GM08714 (cell line): ENCODE data around the gene ADK.
"Not testable (repeated sequence)": the region's sequence is repeated elsewhere in the genome, so short reads cannot be mapped to it uniquely, and the experiment has no call there.

Source experiments
- H3K4me3 ChIP-seq: fragments of 200-500 bp; sonication (Bioruptor generic); 2 replicates; pipeline ENCODE4 v1.5.1; 2014; ENCODE audit warnings: mild to moderate bottlenecking, low read length, inconsistent platforms
- ZNF274 ChIP-seq: IDR thresholded peaks from 2 replicates; pipeline ENCODE4 v1.6.1; 2012; ENCODE audit warnings: mild to moderate bottlenecking, low read depth, low read length

The ADK gene

DNA sequence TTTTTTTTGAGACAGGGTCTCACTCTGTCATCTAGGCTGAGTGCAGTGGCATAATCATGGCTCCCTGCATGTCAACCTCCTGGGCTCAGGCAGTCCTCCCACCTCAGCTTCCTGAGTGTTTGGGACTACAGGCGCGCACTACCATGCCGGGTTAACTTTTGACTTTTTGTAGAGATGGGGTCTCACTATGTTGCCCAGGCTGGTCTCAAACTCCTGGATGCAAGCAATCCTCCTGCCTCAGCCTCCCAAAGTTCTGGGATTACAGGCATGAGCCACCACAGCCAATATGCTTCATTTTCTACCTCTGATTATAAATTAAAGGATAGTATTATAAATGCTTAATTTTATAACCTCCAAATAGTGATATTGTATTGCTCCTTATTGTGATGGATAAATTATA, 121.3 kb downstream of the ADK start:
- H3K4me3 ChIP-seq = no peak overlapping the region
- no peak for TF ChIP-seq ZNF274

DNA sequence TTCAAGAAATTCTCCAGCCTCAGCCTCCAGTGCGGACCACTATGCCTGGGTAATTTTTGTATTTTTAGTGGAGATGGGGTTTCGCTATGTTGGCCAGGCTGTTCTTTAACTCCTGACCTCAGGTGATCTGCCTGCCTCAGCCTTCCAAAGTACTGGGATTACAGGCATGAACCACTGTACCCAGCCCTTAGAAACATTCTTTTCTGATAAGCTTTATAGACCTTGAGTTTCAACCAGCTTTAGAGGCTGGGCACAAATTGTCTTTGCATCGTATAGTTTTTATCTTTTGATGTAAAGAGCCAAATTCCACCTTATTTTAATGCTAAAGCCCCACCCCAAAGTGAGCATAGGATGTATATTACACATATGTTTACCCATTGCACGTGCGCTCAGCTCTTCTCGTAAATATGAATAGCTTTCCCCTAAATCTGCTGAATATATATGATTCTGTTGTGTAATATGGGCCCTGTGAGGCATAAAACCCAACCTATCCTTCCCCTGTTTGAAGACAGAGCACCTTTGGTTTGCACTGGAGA, 124.8 kb downstream of the ADK start:
- no peak for TF ChIP-seq ZNF274
- H3K4me3 ChIP-seq = no peak overlapping the region

DNA sequence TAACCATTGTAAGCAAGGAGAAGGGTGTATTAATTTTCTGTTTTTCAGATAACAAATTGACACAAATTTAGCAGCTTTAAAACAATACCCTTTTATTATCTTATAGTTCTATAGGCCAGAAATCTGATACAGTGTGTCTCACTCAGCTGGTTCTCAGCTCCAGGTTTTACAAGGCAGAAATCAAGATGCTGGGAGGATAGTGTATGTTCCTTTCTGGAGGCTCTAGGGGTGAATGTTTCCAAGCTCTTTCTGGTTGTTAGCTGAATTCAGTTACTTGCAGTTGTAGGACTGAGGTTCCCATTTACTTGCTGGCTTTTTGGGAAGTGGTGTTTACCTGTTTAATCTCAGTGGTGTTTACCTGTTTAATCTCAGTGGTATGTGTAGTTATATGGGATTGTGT, 125.4 kb downstream of the ADK start:
- no peak for TF ChIP-seq ZNF274
- no peak overlapping the region for H3K4me3 ChIP-seq

DNA sequence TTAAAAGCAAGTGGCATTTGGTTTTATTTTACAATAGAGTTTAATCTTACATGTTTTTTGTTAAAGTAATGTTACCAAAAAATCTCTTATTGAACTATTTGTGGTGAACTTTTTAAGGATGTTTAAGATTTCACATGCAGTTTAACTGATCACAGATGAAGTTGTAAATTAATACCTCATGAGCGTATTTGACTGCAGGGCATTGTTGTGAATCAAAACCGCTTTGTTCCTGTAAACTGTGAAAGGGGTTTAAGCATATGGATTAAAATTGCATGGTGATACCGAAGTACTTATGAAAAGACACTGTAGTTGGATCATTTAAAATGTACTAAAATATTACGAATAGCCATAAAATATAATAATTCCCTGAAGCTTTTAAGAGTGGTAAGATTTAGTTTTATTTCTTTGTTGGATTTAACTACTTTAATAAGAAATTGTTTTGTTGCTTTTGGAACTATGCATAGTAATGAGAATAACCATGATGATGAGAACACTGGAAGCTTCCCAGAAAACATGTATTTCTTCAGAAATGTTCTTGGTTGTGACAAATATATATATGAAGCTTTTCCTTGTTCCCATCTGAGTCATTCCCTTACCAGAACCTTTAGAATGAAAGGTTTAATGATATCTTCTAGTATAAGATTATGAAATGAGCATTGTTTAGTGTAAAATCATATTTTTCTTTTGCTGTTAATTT, 131.3 kb downstream of the ADK start:
- no peak for TF ChIP-seq ZNF274
- H3K4me3 ChIP-seq = no peak overlapping the region

DNA sequence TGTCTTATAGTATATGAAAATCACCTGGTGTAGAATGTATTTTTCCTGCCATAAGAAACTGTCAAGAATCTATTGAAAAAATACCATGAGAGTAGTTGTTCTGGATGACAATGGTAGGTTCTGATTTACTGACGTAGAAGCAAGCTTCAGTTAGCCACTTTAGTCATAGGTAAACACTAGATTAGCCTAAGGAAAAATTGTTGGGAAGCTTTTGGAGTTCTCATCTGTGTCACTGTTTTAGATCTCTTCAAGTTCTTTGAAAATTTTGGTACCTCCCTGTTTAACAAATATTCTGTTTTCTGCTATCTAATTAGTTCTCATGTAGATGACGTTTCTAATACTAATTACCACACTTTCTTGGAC, 131.8 kb downstream of the ADK start:
- TF ChIP-seq ZNF274 = no peak
- H3K4me3 ChIP-seq = no peak overlapping the region

DNA sequence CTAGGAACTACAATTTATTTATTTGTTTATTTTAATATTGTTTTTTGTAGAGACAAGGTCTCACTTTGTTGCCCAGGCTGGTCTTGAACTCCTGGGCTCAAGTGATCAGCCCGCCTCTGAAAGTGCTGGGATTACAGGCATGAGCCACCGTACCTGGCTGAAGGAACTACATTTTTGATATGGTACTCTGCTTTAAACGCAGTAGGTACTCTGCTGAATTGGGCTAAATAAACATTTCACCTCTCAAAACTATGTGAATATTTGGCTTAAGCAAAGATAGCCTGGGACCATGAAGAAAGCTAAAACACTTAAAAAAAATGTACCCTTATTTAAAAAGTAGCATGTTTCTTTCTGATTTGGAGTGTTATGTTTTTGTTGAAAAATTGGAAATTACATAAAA, 138.2 kb downstream of the ADK start:
- no peak overlapping the region for H3K4me3 ChIP-seq
- no peak for TF ChIP-seq ZNF274

DNA sequence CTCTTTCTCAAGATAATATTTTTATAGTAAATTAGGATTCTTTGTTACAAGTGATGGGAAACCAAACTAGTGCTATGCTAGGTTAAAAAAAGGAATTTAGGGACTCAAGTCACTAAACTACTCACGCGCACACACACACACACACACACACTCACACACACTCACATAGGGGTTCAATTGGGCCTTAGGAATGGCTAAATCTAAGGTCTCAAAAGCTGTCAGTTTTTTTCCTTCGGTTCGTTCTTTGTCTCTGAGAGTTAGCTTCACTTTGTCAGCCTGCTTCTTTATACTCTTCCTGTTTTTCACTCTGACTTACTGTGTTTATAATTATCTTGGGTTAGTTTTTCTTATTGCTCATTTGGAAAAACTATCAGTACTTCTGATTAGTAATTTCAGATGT, 138.9 kb downstream of the ADK start:
- H3K4me3 ChIP-seq = no peak overlapping the region
- TF ChIP-seq ZNF274 = no peak

DNA sequence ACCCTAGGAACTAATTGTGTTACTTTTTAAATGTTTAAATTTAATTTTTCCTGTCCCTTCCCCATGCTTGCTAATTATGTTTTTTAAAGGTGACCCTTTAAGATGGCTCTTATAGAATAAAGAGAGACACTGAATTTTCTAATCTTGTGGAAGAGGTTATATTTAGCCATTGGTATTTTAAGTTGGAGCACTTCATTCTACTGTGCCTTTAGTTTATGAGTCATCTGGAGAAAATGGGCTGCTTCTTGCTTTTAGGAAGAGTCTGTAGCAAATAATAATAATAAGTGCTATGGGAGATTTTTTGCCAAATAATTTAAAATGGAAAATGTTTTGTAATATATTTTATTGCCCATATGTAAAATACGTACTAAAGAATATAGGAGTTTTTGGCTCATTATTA, 139.7 kb downstream of the ADK start:
- H3K4me3 ChIP-seq = no peak overlapping the region
- TF ChIP-seq ZNF274 = no peak

DNA sequence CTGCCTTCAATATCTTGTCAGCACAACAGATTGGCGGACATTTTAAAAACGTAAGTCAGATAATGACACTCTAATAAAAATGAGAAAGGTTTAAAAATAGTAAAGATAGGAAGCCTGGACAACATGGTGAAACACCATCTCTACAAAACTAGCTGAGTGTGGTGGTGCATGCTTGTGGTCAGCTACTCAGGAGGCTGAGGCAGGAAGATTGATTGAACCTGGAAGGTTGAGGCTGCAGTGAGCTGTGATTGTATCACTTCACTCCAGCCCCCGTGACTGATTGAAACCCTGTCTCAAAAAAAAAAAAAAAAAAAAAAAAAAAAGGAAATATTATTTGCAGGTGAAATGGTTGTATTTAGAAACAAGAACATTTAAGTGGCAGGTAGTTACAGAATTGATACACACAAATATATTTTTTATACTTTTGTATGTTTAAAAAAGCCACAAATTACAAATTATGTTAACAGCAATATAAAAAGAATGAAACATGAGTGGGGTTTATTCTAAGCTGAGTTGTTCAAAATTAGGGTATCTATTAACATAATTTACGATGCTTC, 141.9 kb downstream of the ADK start:
- H3K4me3 ChIP-seq = no peak overlapping the region
- no peak for TF ChIP-seq ZNF274

DNA sequence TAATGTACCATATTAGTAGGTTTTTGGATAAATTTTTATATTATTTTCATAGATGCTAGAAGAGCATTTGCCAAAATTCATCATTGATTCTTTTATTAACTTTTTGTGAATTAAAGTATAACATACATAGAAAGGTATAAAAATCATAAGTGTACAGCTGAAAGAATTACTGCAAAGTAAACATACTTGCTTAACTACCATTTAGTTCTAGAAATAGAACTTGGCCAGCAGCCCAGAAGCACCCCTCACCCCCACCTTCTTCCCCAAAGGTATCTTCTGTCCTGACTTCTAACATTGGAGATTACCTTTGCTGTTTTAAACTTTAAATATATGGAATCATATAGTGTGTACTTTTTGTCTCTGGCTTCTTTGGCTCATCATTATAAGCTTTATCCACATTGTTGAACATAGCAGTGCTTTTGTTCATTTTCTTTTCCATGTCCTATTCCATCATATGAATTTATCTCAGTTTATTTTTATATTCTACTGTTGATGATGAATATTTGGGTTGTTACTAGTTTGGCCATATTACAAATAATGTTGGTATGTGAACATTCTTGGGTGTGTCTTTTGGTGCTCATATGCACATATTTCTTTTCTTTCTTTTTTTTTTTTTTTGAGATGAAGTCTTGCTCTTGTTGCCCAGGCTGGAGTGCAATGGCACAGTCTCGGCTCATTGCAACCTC, 142.8 kb downstream of the ADK start:
- no peak overlapping the region for H3K4me3 ChIP-seq
- no peak for TF ChIP-seq ZNF274

DNA sequence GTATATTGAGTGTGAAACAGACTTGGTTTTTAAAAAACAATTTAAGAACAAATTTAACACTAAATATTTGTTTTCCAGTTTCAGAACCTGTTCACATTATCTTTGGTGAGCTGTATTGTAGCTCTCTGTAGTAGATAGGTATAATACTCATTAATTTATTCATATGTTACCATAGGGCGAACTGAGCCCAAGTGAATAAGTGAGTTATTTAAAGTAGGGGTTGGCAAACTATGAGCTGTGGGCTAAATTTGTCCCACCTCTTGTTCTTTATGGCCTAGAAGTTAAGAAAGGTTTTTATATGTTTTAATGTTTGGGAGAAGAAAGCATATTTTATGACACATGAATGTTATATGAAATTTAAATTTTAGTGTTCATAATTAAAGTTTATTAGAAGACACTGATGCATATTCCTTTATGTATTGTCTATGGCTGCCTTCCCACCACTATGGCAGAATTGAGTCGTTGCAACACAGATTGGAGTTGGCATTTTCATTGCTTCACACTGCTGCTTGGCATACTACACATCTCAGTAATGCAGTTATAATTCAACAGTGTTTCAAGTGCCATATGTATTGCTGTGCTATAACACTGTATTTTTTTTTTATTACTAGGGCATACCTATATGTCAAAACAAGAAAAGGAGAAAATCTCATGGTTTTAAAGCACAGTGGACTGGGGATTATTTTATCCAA, 146.5 kb downstream of the ADK start:
- H3K4me3 ChIP-seq = no peak overlapping the region
- no peak for TF ChIP-seq ZNF274

DNA sequence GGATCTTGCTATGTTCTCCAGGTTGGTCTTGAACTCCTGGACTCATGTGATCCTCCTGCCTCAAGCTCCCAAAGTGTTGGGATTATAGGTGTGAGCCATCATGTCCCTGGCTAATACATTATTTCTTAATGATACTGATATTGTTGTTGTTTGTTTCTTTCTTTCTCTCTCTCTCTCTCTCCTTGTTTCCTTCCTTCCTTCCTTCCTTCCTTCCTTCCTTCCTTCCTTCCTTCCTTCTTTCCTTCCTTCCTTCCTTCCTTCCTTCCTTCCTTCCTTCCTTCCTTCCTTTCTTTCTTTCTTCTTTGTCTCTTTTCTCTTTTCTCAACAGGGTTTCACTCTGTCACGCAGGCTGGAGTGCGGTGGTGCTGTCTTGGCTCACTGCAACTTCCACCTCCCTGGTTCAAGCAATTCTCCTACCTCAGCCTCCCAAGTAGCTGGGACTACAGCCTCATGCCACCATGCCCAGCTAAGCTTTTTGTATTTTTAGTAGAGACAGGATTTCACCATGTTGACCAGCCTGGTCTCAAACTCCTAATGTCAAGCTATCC, 149.1 kb downstream of the ADK start:
- not testable (repeated sequence) for H3K4me3 ChIP-seq

DNA sequence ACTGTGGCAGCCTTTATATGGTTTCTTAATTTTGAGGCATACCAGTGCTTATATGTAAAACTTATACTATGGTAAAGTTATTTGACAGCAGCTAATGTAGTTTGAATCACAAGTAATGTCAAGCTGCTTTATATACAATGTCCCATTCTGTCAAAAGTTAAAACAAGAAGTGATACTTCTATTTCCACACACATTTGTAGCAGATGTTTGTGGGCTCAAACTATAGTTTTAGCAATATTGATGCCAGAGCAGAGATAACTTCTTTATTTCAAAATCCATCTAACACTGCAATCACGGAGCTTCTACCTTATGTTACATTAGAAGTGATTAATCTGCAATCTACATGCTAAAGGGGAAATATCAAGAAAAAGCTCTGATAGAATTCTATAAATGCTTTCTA, 149.6 kb downstream of the ADK start:
- TF ChIP-seq ZNF274 = no peak
- no peak overlapping the region for H3K4me3 ChIP-seq

DNA sequence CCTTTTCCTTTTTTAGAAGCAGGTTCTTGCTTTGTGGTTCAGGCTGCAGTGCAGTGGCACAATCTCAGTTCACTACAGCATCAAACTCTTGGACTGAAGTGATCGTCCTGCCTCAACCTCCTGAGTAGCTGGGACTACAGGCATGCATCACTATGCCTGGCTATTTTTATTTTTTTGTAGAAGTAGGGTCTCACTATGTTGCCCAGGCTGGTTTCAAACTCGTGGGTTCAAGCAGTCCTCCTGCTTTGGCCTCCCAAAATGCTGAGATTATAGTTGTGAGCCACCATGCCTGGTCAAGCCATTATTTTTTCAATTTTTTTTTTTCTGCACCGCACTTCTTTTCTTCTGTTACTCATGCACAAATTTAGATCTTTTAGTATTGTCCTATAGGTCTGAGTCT, 154.7 kb downstream of the ADK start:
- TF ChIP-seq ZNF274 = no peak
- no peak overlapping the region for H3K4me3 ChIP-seq

DNA sequence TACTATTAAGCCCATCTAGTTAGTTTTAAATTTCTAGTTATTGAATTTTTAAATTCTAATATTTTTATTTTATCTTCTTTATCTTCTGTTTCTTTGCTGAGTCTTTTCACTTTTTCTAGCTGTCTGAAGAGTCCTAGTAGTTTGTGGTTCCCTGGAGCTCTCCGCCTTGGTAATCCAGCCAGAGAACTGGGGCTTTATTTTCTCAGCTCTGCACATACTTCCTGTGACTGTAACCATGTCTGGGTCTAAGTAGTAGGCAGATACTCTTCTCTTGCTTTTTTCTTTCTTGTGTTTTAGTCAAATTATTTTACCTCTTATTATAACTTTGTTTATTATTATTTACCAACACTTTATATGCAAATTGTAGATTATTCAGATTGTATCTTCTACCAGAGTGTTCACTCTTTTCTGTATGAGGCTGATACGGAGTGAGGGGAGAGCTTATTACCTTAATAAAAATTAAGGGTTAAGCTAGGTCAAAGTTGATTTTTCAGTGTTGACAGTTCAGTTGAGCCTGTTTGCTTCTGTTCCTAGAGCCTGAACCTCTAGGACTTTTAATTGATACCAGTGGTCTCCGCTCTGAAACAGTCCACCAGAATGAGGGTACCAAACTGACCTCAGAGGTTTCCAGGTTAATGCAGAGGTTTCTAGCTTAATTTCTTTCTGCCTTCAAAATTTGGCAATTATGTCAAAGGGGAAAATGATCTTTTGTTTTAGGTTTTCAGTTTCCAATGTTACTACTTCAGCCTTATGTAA, 155.4 kb downstream of the ADK start:
- H3K4me3 ChIP-seq = peak overlapping the region; percentile 34; the same call in 1 of the 2 replicates
- TF ChIP-seq ZNF274 = no peak
